Prostate gland (tissue), 2 donors: ENCODE measurements around the gene RMND5B. TPM values are rescaled to one million over a fixed set of nuclear protein-coding genes. Genes with fewer than 3 reads are reported as not detected.

Experiments used
- DNase-seq: peaks from one replicate; pipeline ENCODE4 v3.0.0-alpha.2; 2019; ENCODE audit warnings: low spot score
- H3K27ac ChIP-seq, 2 donors: fragments of 200-600 bp; sonication (generic); 2 replicates each; pipeline ENCODE4 v1.5.1; 2017 to 2019
- H3K27me3 ChIP-seq: fragments of 200-600 bp; sonication (generic); replicated peaks from 2 replicates; pipeline ENCODE4 v1.5.1; 2019; ENCODE audit not compliant: insufficient read depth
- H3K36me3 ChIP-seq, 2 donors: fragments of 200-600 bp; sonication (generic); 1 replicate in 1 of 2; 2 replicates in 1 of 2; pipeline versions ENCODE4 v1.5.1 to v1.8.1; 2017 to 2019
- H3K4me1 ChIP-seq: fragments of 200-600 bp; sonication (generic); replicated peaks from 2 replicates; pipeline ENCODE4 v1.5.1; 2019
- H3K4me3 ChIP-seq, 2 donors: fragments of 200-600 bp; sonication (generic); 2 replicates each; pipeline ENCODE4 v1.5.1; 2017 to 2019
- H3K9me3 ChIP-seq: fragments of 200-600 bp; sonication (generic); 2 replicates; pipeline ENCODE4 v1.5.1; 2017
- CTCF ChIP-seq, 4 experiments: fragments of 200-600 bp in 2 of 4; fragments of 450-650 bp in 2 of 4; sonication (generic) in 2 of 4; IDR thresholded peaks; 1 replicate in 3 of 4; 2 replicates in 1 of 4; pipeline ENCODE4 v1.5.1; 2016 to 2019; ENCODE audit warnings: antibody characterized with exemption in 4 of 4, mild to moderate bottlenecking in 2 of 4, moderate library complexity in 2 of 4
- POLR2A ChIP-seq: fragments of 450-650 bp; IDR thresholded peaks from one replicate; pipeline ENCODE4 v1.6.1; 2016; ENCODE audit warnings: antibody characterized with exemption, mild to moderate bottlenecking
- POLR2AphosphoS5 ChIP-seq: sonication (generic); formaldehyde crosslinking; IDR thresholded peaks from one replicate; pipeline ENCODE4 v1.6.1; 2017; ENCODE audit warnings: antibody characterized with exemption
- WGBS: methylation state at CpG from one replicate; pipeline ENCODE4 v1.1.5; 2018; 5-methylcytosine and 5-hydroxymethylcytosine counted together
- intact Hi-C: fragments of 100-400 bp; cut with DNase I; formaldehyde crosslinking; loops from one replicate; pipeline ENCODE4 v1.14.2; 2022
- total RNA-seq, 2 donors: library from RNA; depleted of rRNA; stranded (reverse); fragments of >200 nt; gene quantifications; one replicate each; pipeline ENCODE4 v1.1.0, GENCODE V29; 2016

The RMND5B gene
- total RNA-seq, 2 donors from 2014 or later, result 33.7 to 39.1 TPM

GRCh38 chr5:178189433-178189832 lies 58.6 kb downstream of the RMND5B start:
- DNase-seq, result no peak
- intact Hi-C loops, result no loop called here
- WGBS, result 43% methylated on average over 2 of the region's 2 CpGs

GRCh38 chr5:178191661-178192060 lies 60.8 kb downstream of the RMND5B start:
- DNase-seq, result no peak
- H3K27ac ChIP-seq, result no peak overlapping the region
- intact Hi-C loops, result no loop called here
- no peak for TF ChIP-seq POLR2A
- TF ChIP-seq POLR2AphosphoS5, result no peak
- TF ChIP-seq CTCF (IDR thresholded peaks at IDR 0.05), result no peak
- H3K27me3 ChIP-seq, result no peaks in the 10 kb centered on the region
- WGBS, result 86% methylated on average over 4 of the region's 4 CpGs
- no peak overlapping the region for H3K4me3 ChIP-seq
- H3K36me3 ChIP-seq, result no peaks in the 10 kb centered on the region
- H3K9me3 ChIP-seq, result no peaks in the 10 kb centered on the region
- no peaks in the 10 kb centered on the region for H3K4me1 ChIP-seq

More at GRCh38 chr5:178189433-178189832, 58.6 kb downstream of the RMND5B start:
- Histone ChIP-seq H3K4me3 (no peak overlapping the region), H3K36me3 (no peaks in the 10 kb centered on the region), H3K9me3 (no peaks in the 10 kb centered on the region), H3K27ac (no peak overlapping the region), H3K4me1 (no peaks in the 10 kb centered on the region), H3K27me3 (no peaks in the 10 kb centered on the region)
- no peak for TF ChIP-seq POLR2A
- TF ChIP-seq POLR2AphosphoS5, result no peak
- TF ChIP-seq CTCF (IDR thresholded peaks at IDR 0.05), result no peak

GRCh38 chr5:178192244-178192643 lies 61.4 kb downstream of the RMND5B start:
- DNase-seq, result peak; percentile 63
- Histone ChIP-seq H3K27me3 (no peaks in the 10 kb centered on the region), H3K9me3 (no peaks in the 10 kb centered on the region), H3K27ac (no peak overlapping the region), H3K36me3 (no peaks in the 10 kb centered on the region), H3K4me1 (no peaks in the 10 kb centered on the region), H3K4me3 (no peak overlapping the region)
- WGBS, result 19% methylated on average over 2 of the region's 2 CpGs
- TF ChIP-seq CTCF (IDR thresholded peaks at IDR 0.05) (no peak), POLR2A (no peak), POLR2AphosphoS5 (peak; percentile 87)
- intact Hi-C loops, result no loop called here

- H3K27ac ChIP-seq, result no peak overlapping the region
- H3K27me3 ChIP-seq, result no peaks in the 10 kb centered on the region
- no peak for DNase-seq
- 91% methylated on average over 7 of the region's 7 CpGs for WGBS
- no peaks in the 10 kb centered on the region for H3K9me3 ChIP-seq
- intact Hi-C loops, result no loop called here
- no peaks in the 10 kb centered on the region for H3K36me3 ChIP-seq
- H3K4me3 ChIP-seq, result no peak overlapping the region
- TF ChIP-seq CTCF (IDR thresholded peaks at IDR 0.05) (no peak), POLR2AphosphoS5 (no peak), POLR2A (no peak)
- H3K4me1 ChIP-seq, result no peaks in the 10 kb centered on the region
Measured at GRCh38 chr5:178192787-178193186, 62.0 kb downstream of the RMND5B start.

- Histone ChIP-seq H3K36me3 (no peaks in the 10 kb centered on the region), H3K27ac (no peak overlapping the region), H3K27me3 (no peaks in the 10 kb centered on the region), H3K4me1 (no peaks in the 10 kb centered on the region), H3K4me3 (no peak overlapping the region), H3K9me3 (no peaks in the 10 kb centered on the region)
- no peak for DNase-seq
- intact Hi-C loops, result no loop called here
- TF ChIP-seq CTCF (IDR thresholded peaks at IDR 0.05), result no peak
- no peak for TF ChIP-seq POLR2A
- no peak for TF ChIP-seq POLR2AphosphoS5
- 83% methylated on average over 8 of the region's 8 CpGs for WGBS
Measured at GRCh38 chr5:178193251-178193809, 62.5 kb downstream of the RMND5B start.
